HG02763 (cell line): ENCODE results near the gene ELFN2.
"Not testable (repeated sequence)": the region's sequence is repeated elsewhere in the genome, so short reads cannot be mapped to it uniquely, and the experiment has no call there.

ENCODE experiments used
- ATAC-seq: cut with Tn5 transposase; IDR thresholded peaks from one replicate; pipeline ENCODE4 v1.9.1; 2021; ENCODE audit warnings: mild to moderate bottlenecking, moderate library complexity; ENCODE audit not compliant: unreplicated experiment

Gene ELFN2

DNA sequence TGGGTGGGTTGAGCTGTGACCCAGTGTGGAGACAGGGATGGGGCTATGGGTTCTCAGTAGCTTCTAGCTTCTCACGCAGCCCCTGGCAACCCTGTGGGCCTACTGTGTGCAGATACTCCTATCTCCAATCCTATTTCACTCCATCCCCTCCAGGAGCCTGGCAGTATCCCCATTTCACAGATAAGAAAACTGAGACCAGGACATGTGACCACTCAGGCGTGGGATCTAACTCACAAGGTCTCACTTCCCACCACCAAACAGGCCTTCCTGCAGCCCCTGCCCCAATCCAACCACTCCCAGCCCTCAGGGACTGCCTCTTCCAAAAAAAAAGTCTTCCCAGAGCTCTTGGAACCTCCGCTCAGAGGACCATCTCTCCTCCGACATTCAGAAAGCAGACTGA lies 15.6 kb downstream of the ELFN2 start:
- ATAC-seq: no peak

DNA sequence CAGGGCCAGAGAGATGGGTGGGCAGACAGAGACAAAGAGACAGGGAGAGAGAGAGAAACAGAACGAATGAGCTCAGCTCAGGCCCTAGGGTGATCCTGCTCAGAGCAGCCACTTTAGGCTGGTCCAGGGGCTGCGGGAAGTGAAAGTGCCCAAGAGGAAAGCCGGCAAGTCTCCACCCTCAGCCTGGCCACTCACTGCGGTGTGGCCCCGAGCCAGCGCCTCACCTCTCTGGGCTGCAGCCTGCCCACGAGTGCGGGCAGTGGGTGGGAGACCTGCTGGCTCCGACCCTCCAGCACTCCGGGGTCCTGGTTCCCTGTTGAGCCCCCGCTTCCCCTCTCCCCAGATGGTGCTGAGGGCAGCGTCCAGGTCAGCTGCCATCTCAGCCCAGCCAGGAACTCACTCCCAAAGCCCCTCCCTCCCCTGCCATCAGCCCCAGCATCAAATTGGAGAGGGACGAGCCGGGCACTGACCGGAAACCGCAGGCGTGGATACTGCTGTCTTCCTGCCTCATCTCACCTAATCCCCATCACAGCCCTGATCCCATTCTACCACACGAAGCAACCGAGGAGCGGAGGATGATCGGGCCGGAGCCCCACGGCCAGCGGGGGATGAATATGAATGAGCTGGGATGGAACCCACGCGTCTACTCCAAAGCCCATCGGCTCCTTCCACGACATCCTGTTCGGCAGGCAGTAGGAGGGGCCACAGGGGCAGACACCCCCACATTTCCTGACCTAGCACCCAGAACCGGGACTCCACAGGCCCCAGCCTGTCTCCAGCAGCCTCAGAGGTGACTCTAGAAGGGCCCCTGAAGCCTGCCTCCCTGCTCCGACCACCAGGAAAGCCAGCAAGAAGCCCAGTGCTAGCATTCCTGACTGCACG lies 16.9 kb downstream of the ELFN2 start:
- no peak for ATAC-seq

DNA sequence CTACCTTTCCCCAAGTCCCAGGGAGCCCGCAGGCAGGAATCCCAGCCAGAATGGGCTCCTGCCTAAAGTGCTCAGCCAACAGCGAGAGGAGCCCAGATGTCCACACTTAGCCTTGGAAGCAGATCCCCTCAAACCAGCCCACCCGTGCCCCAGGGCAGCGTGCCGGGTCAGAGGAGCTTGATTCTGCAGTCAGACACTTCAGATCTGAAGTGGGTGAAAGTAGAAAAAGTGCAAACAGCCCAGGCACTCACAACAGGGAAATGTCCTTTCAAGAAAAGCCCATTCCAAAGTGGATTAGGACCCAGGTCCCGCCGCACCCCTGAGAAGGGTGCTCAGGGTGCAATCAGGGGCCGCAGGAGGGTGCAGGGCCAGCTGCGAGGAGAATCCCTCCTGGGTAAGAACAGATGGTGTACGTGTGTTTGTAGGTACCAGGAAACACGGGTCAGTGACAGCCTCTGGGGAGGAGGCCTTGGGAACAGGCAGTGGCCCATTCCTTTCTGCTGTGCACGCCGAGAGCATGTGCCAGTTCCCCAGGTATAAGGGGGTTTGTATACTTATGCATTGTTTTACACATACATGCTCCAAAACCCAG lies 17.7 kb downstream of the ELFN2 start:
- no peak for ATAC-seq

DNA sequence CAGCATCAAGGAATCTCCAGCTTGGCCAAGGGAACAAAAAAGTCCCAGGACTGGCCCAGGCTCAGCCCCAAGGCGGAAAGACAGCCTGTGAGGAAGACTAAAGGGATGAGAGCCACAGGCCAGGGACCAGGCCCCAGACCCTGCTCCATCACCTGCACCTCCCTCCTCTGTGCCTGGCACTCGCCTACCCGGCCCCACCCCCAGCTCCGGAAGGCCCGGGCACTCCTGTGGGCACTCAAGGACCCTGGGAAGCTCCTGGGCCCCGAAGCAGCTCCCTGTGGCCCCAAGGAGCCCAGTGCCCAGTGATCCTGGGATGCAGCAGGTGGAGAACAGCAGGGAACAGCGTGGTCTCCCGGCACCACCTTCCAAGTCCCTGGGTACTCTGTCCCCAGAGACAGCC lies 18.2 kb downstream of the ELFN2 start:
- ATAC-seq: no peak

DNA sequence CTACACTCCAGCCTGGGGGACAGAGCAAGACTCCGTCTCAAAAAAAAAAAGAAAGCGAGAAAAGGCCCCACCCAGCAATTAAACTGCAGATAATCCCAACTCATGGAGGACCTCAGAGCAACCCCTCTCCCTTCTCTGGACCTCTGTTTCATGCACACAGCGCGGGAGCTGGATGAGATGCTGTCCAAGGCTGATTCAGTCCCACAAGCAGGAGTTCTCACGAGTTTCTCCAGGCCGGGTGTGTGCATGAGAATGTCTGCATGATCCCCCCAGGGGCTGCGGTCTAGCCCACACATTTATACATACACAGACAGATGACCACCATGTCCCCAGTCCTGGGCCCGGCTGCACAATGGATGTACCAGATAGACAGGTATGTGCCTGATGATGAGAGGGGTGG lies 19.4 kb downstream of the ELFN2 start:
- no peak for ATAC-seq

DNA sequence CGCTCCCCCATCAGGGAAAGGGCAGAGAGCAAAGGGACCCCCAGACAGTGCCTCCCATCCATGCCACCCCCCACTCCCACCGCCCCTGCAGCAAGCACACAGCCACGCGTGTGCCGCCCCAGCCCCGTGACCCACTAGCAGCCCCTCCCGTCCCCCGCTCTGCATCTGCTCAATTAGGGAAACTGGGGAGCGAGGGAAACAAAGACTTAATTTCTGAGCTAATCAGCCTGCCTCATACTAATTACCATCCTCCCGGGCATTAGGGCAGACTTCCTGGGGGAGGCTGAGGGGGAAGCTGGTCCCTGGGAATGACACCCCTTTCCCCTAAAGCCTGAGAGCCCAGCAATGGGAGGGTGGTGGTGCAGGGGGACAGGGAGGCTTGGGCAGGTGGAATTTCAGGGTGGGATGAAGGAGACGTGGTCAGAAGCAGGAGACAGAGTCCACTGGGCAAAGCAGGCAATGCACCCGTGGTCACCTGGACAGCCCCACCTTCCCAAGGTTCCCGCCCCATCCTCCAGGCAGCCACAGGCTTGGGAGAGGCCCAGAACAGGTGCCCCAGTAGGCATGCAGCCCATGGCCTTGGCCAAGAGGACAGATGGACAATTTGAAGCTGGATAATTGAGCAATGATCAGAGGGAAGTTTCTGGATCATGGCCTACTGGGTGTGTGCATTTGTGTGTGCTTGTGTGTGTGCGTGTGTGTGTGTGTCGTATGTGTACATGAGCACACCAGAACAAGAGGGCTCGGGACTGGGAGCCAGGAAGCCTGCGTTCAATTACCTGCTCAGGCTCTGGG lies 20.6 kb downstream of the ELFN2 start:
- ATAC-seq: no peak

DNA sequence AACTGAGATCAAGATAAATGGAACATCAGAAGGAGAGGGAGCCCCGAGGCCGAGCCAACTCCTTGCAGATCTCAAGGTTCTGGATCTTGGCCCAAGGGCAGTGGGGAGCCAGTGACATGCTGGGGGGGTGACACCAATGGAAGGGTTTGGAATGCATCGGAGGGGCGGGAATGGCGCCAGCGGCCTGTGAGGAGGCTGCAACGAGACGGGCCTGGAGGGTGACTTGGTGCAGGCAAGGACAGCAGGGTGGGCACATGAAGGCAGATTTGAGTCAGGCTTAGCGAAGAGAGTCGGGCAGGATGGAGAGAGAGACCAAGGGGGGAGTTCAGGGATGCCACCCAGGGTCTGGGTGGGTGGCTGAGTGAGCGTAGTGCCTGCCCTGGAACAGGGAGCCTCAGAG lies 23.2 kb downstream of the ELFN2 start:
- no peak for ATAC-seq

DNA sequence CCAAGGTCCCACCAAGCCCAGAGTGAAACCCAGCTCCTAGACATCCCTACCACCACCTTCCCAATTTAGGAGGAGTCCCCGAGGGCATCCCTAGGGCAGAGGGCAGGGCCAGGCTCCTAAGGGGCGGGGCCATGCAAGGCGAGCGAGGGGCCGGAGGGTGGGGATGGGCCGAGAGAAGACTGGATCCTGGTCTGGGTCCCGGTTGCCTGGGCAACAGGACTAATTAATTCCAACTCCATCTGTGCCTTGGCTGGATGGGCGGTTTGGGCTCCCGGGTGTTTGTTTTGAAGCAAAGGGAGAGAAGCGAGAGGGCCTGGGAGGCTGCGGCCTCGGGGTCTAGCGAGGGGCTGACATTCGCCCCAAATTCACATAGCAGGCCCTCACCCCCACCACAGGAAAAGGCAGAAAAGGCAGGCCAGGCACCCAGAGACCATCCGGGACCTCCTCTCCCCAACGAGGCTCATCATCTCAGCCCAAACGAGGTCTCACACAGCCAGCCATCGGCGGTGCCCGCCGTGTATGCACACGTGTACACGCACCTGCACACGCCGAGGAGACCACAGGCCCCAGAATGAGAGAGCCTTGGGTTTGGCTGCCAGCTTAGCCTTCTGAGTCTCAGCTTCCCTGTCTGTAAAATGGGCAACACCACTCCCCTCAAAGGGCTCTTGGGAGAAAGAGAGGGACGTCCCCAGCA lies 23.9 kb downstream of the ELFN2 start:
- no peak for ATAC-seq

DNA sequence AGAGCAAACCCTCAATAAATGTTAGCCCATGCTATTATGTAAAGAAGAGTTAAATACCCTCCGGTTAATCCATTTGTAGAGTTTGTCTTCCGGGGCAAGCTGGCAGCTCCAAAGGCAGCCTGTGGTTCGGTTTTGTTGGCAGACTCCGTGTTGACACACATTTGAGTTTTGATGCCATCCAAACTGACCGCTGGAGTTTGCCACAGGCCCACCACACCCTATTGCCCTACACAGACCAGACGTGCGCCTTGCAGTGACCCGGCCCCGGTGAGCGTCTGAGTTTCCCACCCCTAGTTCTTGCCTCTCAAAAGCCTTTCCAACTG lies 25.1 kb downstream of the ELFN2 start:
- ATAC-seq: no peak

DNA sequence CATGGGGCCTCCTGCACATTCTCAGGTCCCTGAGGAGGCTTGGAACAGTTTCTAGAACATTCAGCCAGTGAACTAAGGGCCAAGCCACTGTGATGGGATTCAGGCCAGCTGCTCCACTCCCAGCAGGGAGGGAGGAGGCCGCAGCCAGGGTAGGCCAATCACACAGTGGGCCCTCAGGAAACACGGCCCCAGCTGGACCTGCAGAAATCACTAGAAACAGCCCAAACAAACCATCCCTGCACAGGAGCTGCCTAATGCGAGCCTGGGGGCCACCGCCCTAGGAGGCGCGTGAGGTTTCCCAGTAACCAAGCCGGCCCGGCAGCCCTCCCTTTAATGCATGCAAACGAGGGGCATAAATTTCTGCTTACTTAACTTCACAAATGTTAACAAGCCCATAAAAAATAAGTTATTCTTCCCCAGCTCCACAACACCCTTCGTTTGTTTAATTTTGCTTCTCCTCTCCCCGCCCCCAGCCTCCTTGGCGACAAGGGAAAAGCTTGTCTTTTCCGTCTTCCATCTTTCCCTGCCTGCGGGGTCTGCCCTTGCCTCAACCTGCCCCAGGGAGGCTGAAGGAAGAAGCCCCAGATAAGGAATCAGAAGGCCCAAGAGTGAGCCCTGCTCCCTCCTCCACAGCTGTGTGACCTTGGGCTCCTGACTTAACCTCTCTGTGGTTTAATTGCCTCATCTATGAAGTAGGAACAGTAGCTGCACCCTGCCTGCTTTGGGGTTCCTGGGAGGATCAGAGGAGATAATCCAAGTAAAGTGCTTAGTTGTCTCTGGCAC lies 25.7 kb downstream of the ELFN2 start:
- no peak for ATAC-seq

DNA sequence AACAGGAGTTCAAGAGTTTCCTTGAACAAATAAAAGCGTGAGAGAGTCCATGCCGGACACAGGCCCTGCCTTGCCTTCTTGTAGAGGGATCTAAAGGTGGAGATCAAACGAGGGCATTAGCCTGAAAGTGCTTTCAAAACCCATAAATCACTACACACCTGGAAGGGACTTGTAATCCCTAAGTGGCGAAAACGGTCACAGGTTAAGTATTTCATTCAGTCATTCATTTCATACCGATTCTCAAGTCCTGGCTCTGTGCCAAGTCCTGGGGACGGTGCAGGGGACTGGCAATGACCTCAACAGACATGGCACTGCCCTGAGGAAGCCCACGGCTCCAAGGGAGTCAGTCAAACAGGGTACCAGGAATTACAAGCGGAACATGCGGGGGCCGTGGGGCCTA lies 26.6 kb downstream of the ELFN2 start:
- no peak for ATAC-seq

DNA sequence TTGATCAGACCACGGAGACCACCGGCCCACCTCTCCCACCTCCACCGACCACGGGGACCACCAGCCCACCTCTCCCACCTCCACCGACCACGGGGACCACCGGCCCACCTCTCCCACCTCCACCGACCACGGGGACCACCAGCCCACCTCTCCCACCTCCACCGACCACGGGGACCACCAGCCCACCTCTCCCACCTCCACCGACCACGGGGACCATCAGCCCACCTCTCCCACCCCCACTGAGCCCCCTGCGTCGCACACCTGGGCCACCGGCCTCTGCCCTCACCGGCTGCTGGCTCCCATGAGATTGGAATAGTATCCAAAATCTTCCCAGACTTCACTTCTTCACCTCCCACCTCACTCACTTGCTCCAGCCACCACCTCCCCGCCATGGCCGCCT lies 27.8 kb downstream of the ELFN2 start:
- not testable (repeated sequence) for ATAC-seq

DNA sequence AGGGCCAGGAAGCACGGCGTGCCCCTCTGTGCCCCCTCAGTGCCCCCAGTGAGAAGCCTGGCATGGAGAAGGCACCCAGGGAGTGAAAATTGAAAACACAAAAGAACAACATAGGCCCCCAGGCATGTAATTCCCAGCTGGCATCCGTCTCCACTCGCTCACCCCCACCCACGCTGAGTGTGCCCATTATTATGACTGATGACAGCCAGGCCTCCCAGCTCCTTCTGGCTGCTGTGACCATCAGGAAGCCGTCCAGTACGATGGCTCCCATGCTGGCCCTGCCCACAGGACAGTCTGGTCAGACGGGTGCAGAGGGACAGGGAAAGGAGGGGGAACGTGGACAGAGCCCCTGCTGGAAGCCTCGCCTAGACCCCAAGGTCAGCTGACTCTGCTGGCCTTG lies 30.1 kb downstream of the ELFN2 start:
- ATAC-seq: no peak

DNA sequence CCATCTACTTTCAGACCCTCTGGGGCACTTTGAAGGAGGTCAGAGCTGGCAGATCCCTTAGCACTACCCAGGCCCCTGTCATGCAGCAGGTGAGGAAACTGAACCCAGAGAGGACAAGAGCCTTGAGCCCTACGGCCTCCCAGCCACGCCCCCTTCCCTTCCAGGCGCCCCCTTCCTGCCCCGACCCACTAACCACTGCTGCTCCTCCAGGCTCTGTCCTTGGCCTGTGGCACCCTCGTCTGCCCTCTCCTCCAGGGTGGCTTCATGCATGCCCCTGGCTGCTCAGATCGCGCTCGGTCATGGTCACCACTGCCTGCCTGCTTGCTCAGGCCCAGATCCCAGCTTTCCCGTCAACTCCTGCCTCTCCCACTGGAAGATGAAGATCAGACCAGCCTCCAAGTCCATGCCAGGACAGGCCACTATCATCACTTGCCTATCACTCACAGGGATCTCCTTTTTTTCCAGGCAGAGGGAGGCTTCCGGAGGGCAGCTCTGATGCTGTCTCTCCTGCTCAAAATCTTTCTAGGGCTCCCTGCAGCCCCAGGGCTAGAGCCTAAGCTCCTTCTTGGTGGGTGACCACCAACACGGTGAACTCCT lies 30.7 kb downstream of the ELFN2 start:
- ATAC-seq: no peak

DNA sequence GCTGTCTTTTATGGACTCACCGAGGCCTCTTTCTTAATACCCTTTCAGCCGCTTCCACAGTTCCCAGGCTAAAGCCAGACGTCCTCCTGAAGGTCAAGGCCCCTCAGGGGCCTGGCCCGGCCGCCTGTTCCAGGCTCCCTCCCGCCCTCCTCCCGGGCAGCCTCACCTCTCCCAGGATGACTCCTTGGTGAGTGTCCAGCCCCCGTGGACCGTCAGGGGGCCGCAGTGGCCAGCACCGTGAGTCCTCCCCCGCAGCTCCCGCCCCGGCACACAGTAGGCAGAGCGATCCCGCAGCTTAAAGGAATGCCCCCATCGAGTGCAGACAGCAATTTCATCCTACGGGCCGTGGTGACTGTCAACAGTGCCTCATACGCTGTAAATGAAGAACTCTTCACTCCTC lies 32.9 kb downstream of the ELFN2 start:
- no peak for ATAC-seq

DNA sequence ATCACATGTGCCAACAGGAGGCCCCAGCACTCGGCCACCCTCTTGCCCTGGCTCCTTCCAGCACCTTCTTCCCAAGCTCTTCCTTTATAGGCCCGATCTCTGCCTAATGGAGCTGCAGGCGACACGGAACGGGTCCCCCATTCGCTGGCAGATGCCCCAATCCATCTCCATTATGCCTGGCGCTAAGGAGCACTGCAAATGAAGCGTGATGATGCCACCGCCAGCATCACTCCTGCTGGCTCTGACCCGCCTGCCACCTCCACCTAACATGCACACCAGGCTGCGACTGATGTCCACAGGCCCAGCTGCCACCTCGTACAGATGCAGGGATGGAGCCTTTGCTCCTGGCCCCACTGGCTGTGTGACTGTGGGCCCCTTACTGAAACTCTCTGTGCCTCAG lies 33.5 kb downstream of the ELFN2 start:
- ATAC-seq: no peak

DNA sequence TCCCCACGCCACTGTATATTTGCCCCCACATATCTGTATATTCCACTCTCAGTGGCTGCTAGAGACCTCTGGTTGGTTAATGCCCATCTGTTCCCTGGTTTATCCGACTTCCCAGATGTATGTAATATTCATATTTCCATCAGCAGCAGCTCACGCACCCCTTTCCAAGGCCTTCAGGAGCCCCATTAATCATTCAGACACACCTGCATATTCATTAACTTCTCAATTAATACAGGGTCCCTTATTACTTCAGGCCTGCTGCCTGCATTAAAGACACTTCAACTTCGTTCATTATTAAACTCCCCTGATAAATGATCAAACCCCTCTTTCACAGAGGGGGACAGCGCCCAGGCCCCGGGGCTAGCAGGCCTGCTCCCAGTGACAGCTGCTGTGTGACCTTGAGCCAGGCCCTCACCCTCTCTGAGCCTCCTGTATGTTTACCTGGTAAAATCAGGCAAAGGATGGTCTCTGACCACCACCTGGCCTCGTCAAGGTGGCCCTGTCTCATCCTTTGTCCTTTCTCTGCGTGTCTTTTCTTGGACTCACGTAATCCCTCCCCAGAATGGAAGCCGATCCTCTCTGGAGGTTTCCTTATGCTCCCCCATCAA lies 34.5 kb downstream of the ELFN2 start:
- no peak for ATAC-seq

DNA sequence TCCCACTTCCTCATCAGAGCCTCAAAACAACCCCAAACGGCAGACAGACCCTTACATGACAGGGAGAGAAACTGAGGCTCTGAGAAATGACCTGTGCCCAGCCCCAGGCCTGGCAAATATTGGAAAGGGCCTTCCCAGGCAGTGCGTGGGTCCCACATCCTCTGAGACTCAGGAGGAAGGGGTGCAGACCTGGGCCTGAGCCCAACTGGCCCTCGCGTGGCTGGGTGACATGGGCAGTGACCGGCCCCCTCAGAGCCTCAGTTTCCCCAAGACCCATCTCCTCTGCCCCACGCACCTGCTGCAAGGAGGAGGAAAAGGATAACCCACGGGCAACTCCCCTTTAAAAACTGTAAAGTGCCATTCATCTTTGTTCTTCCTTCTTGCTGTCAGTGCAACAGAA lies 35.6 kb downstream of the ELFN2 start:
- ATAC-seq: no peak

DNA sequence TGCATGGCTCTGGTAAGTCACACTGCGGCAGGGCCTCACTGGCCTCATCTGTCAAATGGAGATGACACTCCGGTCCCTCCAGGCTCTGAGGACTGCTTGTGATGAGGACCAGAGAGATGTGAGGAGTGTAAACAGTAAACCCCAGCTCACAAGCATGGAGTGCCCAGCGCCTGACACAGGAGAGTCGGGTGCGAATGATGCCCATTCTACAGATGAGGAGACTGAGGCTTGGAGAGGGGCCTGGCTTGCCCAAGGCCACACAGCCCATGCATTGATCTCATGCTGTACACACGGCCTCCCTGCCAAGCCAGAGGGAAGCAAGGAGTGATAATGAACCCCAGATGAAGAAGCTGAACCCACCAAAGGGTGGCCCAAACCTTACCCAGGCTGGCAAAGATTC lies 37.2 kb downstream of the ELFN2 start:
- no peak for ATAC-seq

DNA sequence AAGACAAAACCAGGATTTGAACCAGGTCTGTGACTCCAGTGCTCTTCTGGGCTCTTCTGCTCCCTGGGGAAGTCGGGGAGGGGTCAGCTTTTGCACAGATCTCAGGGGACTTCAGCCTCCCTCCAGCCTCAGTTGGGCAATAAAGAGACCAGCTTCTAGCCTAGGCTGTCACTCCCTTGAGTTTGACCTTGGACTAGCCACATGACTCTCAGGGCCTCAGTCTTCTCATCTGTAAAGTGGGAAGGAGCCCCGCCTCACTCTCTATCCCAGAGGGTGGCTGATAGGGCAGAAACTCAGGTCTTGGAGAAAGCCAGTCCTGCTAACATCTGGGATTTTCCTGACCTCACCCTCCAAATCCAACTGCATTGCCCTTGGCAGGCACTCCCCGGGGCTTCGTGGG lies 38.7 kb downstream of the ELFN2 start:
- ATAC-seq: no peak
